T-cell (primary cell): ENCODE data around the gene RMND5A. TPM values are rescaled to one million over a fixed set of nuclear protein-coding genes. Genes with fewer than 3 reads are reported as not detected.

Source experiments
- ATAC-seq, 4 experiments: fragments of 200-7000 bp in 3 of 4; fragments of 150-1000 bp in 1 of 4; cut with Tn5 transposase; replicated peaks in 1 of 4; 1 replicate in 3 of 4; 2 replicates in 1 of 4; pipeline ENCODE4 v1.10.0; 2021; ENCODE audit warnings: moderate library complexity in 3 of 4, mild to moderate bottlenecking in 2 of 4, moderate number of reproducible peaks in 1 of 4
- CTCF ChIA-PET, 2 donors: fragments of 300-600 bp; sonication (Branson Sonifier 250); formaldehyde crosslinking; loops; one replicate each; lab custom pipeline; 2022; ENCODE audit warnings: antibody characterized with exemption in 2 of 2; lab: Charles Lee
- POLR2A ChIA-PET, 2 donors: fragments of 300-600 bp; sonication (Branson Sonifier 250); formaldehyde crosslinking; loops; one replicate each; lab custom pipeline; 2022; ENCODE audit warnings: antibody characterized with exemption in 2 of 2; lab: Charles Lee
- DNase-seq, 35 experiments: peaks; one replicate each; pipeline versions ENCODE4 v3.0.0 to v3.0.0-alpha.2; 2013 to 2023
- H3K27ac ChIP-seq: one replicate; pipeline ENCODE4 v1.5.1; 2013; ENCODE audit warnings: low read length
- H3K27me3 ChIP-seq, 2 experiments: replicated peaks in 1 of 2; 1 replicate in 1 of 2; 2 replicates in 1 of 2; pipeline versions ENCODE4 v1.6.1 to v1.7.0; 2013; ENCODE audit warnings: low read length in 1 of 2, mixed read lengths in 1 of 2; ENCODE audit not compliant: control insufficient read depth in 2 of 2, insufficient read depth in 2 of 2; ENCODE audit errors: extremely low read depth in 1 of 2
- H3K36me3 ChIP-seq, 2 donors: 1 replicate in 1 of 2; 2 replicates in 1 of 2; pipeline versions ENCODE4 v1.6.1 to v1.7.0; 2013; ENCODE audit warnings: low read length in 1 of 2; ENCODE audit not compliant: control insufficient read depth in 2 of 2, insufficient read depth in 1 of 2; ENCODE audit errors: extremely low read depth in 1 of 2
- H3K4me1 ChIP-seq, 2 experiments: 1 replicate in 1 of 2; 2 replicates in 1 of 2; pipeline versions ENCODE4 v1.6.1 to v1.7.0; 2013; ENCODE audit warnings: low read length in 2 of 2, mixed read lengths in 1 of 2; ENCODE audit not compliant: insufficient read depth in 2 of 2, control insufficient read depth in 1 of 2; ENCODE audit errors: extremely low read depth in 1 of 2
- H3K4me3 ChIP-seq, 2 donors: 1 replicate in 1 of 2; 2 replicates in 1 of 2; pipeline versions ENCODE4 v1.5.1 to v1.7.0; 2013; ENCODE audit warnings: mild to moderate bottlenecking in 2 of 2, low read length in 1 of 2, moderate library complexity in 1 of 2; ENCODE audit not compliant: control insufficient read depth in 1 of 2; ENCODE audit errors: extremely low read depth in 1 of 2
- H3K9me3 ChIP-seq: 2 replicates; pipeline ENCODE4 v1.7.0; 2013
- H3K27ac Mint-ChIP-seq, 2 donors: one replicate each; pipeline ENCODE4 v1.8.0; 2020 to 2021; ENCODE audit warnings: mild to moderate bottlenecking in 2 of 2, mixed read lengths in 2 of 2
- H3K27me3 Mint-ChIP-seq, 2 donors: one replicate each; pipeline ENCODE4 v1.8.0; 2021 to 2022; ENCODE audit warnings: mixed read lengths in 2 of 2
- H3K36me3 Mint-ChIP-seq: one replicate; pipeline ENCODE4 v1.8.0; 2021; ENCODE audit warnings: mixed read lengths
- H3K4me1 Mint-ChIP-seq, 3 donors: one replicate each; pipeline ENCODE4 v1.8.0; 2020 to 2022; ENCODE audit warnings: mixed read lengths in 3 of 3, mild to moderate bottlenecking in 1 of 3
- H3K4me3 Mint-ChIP-seq, 3 donors: one replicate each; pipeline ENCODE4 v1.8.0; 2020 to 2022; ENCODE audit warnings: mild to moderate bottlenecking in 3 of 3, mixed read lengths in 3 of 3, moderate library complexity in 3 of 3
- H3K9me3 Mint-ChIP-seq, 3 donors: one replicate each; pipeline ENCODE4 v1.8.0; 2020 to 2022; ENCODE audit warnings: mixed read lengths in 3 of 3
- WGBS: methylation state at CpG from one replicate; pipeline ENCODE4 v1.1.5; 2013; ENCODE audit warnings: missing lambda C conversion rate; ENCODE audit not compliant: insufficient coverage; 5-methylcytosine and 5-hydroxymethylcytosine counted together
- total RNA-seq, 35 experiments: library from RNA in 6 of 35; stranded (reverse) in 6 of 35; fragments of 120-200 nt in 1 of 35; gene quantifications; one replicate each; pipeline versions ENCODE4 v1.2.1 to v1.2.4 and lab custom pipeline; 2013 to 2026

Gene RMND5A
- total RNA-seq, 5 donors from 2014 or later (not counting 1 experiment from before 2014, with no cell fraction given) = 27.0 to 37.3 (median 31.7) TPM

- Mint-ChIP-seq H3K36me3 (peaks cover 11% of the 10 kb centered on the region), H3K4me1 (peaks cover 3 to 8% (median 4%) of the 10 kb centered on the region in 3 donors), H3K4me3 (no peak overlapping the region), H3K9me3 (peaks cover 14 to 17% (median 14%) of the 10 kb centered on the region in 3 donors), H3K27ac (no peak overlapping the region), H3K27me3 (peaks cover 5 to 10% of the 10 kb centered on the region in 2 donors)
- no peak for DNase-seq
- POLR2A ChIA-PET = no interaction called here
- Histone ChIP-seq H3K4me1 (peaks cover 0 to 2% of the 10 kb centered on the region in 2 experiments), H3K4me3 (no peak overlapping the region), H3K27ac (no peak overlapping the region), H3K9me3 (peaks cover 3% of the 10 kb centered on the region), H3K27me3 (no peaks in the 10 kb centered on the region), H3K36me3 (no peaks in the 10 kb centered on the region)
- CTCF ChIA-PET = no interaction called here
- no peak for ATAC-seq
- no CpG with 5 or more reads among the region's 2 CpGs for WGBS
These were observed 80.9 kb downstream of the RMND5A start for GRCh38 chr2:86800856-86801567.

GRCh38 chr2:86806059-86806857 is 86.2 kb downstream of the RMND5A start:
- 83% methylated on average over 5 of the region's 21 CpGs for WGBS
- peaks cover 30 to 39% (median 37%) of the 10 kb centered on the region in 3 donors for H3K4me1 Mint-ChIP-seq
- peaks cover 7 to 39% of the 10 kb centered on the region in 2 experiments for H3K4me1 ChIP-seq
- H3K27ac Mint-ChIP-seq = peak overlapping the region; percentile 86 to 92
- no peak for ATAC-seq
- DNase-seq = no peak
- H3K9me3 Mint-ChIP-seq = no peaks in the 10 kb centered on the region
- H3K4me3 Mint-ChIP-seq = peak overlapping the region; percentile 53 to 93 (median 90)
- no peaks in the 10 kb centered on the region for H3K36me3 Mint-ChIP-seq
- no peak overlapping the region for H3K4me3 ChIP-seq
- CTCF ChIA-PET = interaction anchor here in 1 of 2 donors (1.0 to 1.3 kb wide), 3 partner anchors 15 to 30 kb away, joined by 3 to 4 read pairs (median 3); no protein-coding TSS in a partner anchor
- H3K27me3 Mint-ChIP-seq = peaks cover 14 to 34% of the 10 kb centered on the region in 2 donors
- H3K36me3 ChIP-seq = no peaks in the 10 kb centered on the region
- H3K9me3 ChIP-seq = no peaks in the 10 kb centered on the region
- peaks cover 0 to 33% of the 10 kb centered on the region in 2 experiments for H3K27me3 ChIP-seq
- peak overlapping the region; percentile 56 for H3K27ac ChIP-seq
- POLR2A ChIA-PET = interaction anchor here in 1 of 2 donors (1.3 kb wide), 1 partner anchor 20 kb away, joined by 5 read pairs; no protein-coding TSS in a partner anchor

DNA sequence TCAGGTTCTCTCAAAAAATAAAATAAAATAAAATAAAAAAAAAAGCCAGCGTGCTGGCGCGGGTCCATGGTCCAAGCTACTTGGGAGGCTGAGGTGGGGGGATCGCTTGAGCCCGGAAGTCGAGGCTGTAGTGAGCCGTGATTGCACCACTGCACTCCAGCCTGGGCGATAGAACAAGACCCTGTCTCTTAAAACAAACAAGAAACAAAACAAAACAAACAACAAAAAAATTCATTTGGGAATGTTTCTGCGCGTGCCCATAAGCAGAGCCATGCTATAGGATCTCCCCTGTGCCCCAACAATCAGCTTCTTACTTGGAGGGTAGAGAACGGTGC is 87.0 kb downstream of the RMND5A start:
- Histone ChIP-seq H3K4me3 (peak overlapping the region; percentile 49 to 76), H3K9me3 (no peaks in the 10 kb centered on the region), H3K4me1 (peaks cover 9 to 39% of the 10 kb centered on the region in 2 experiments), H3K27ac (peak overlapping the region; percentile 56), H3K27me3 (peaks cover 0 to 33% of the 10 kb centered on the region in 2 experiments), H3K36me3 (no peaks in the 10 kb centered on the region)
- Mint-ChIP-seq H3K4me3 (peak overlapping the region; percentile 86 to 93 (median 90)), H3K9me3 (no peaks in the 10 kb centered on the region), H3K27ac (peak overlapping the region; percentile 89 to 93), H3K36me3 (no peaks in the 10 kb centered on the region), H3K27me3 (peaks cover 14 to 42% of the 10 kb centered on the region in 2 donors), H3K4me1 (peaks cover 32 to 44% (median 44%) of the 10 kb centered on the region in 3 donors)
- POLR2A ChIA-PET = interaction anchor here in 1 of 2 donors (0.6 to 1.3 kb wide), 3 partner anchors 15 to 22 kb away, joined by 4 to 5 read pairs (median 4); no protein-coding TSS in a partner anchor
- CTCF ChIA-PET = interaction anchor here in 1 of 2 donors (0.5 to 1.4 kb wide), 7 partner anchors 13 to 1775 kb away, joined by 3 to 4 read pairs (median 3); no protein-coding TSS in a partner anchor
- ATAC-seq (no peak), DNase-seq (no peak)
- no CpG with 5 or more reads among the region's 11 CpGs for WGBS

GRCh38 chr2:86807468-86808275 is 87.6 kb downstream of the RMND5A start:
- 2% methylated on average over 46 of the region's 51 CpGs for WGBS
- peaks cover 11 to 39% of the 10 kb centered on the region in 2 experiments for H3K4me1 ChIP-seq
- Mint-ChIP-seq H3K9me3 (no peaks in the 10 kb centered on the region), H3K4me3 (peak overlapping the region; percentile 86 to 93 (median 90)), H3K27me3 (peaks cover 14 to 48% of the 10 kb centered on the region in 2 donors), H3K27ac (peak overlapping the region; percentile 89 to 93), H3K36me3 (no peaks in the 10 kb centered on the region), H3K4me1 (peaks cover 35 to 49% (median 45%) of the 10 kb centered on the region in 3 donors)
- ChIA-PET POLR2A (interaction anchor here (0.6 to 1.3 kb wide), 7 partner anchors 15 to 954 kb away, joined by 4 to 9 read pairs (median 4); no protein-coding TSS in a partner anchor), CTCF (interaction anchor here (0.5 to 1.8 kb wide), 14 partner anchors 10 to 1776 kb away, joined by 3 to 7 read pairs (median 4); no protein-coding TSS in a partner anchor)
- DNase-seq = peak in 18 of 35 experiments; percentile 24 to 79 (median 46)
- H3K27me3 ChIP-seq = peaks cover 0 to 33% of the 10 kb centered on the region in 2 experiments
- H3K36me3 ChIP-seq = no peaks in the 10 kb centered on the region
- ATAC-seq = peak; percentile 46 to 56 (median 48)
- peak overlapping the region; percentile 56 for H3K27ac ChIP-seq
- H3K4me3 ChIP-seq = peak overlapping the region; percentile 49 to 76
- no peaks in the 10 kb centered on the region for H3K9me3 ChIP-seq

- peak overlapping the region; percentile 56 for H3K27ac ChIP-seq
- peaks cover 0 to under 1% of the 10 kb centered on the region in 2 donors for H3K36me3 ChIP-seq
- H3K27ac Mint-ChIP-seq = peak overlapping the region; percentile 50 to 93
- no peaks in the 10 kb centered on the region for H3K9me3 Mint-ChIP-seq
- peak overlapping the region; percentile 86 to 93 (median 90) for H3K4me3 Mint-ChIP-seq
- H3K9me3 ChIP-seq = no peaks in the 10 kb centered on the region
- peaks cover 35 to 56% (median 51%) of the 10 kb centered on the region in 3 donors for H3K4me1 Mint-ChIP-seq
- H3K4me3 ChIP-seq = peak overlapping the region; percentile 49 to 76
- peak; percentile 79 to 95 (median 88) for DNase-seq
- ChIA-PET CTCF (interaction anchor here (0.5 to 1.8 kb wide), 9 partner anchors 11 to 596 kb away, joined by 3 to 7 read pairs (median 6); no protein-coding TSS in a partner anchor), POLR2A (interaction anchor here in 1 of 2 donors (0.6 to 1.0 kb wide), 4 partner anchors 21 to 955 kb away, joined by 4 to 9 read pairs (median 6); no protein-coding TSS in a partner anchor)
- H3K27me3 Mint-ChIP-seq = peaks cover 15 to 51% of the 10 kb centered on the region in 2 donors
- ATAC-seq = peak; percentile 79 to 83 (median 82)
- H3K27me3 ChIP-seq = peaks cover 0 to 33% of the 10 kb centered on the region in 2 experiments
- H3K4me1 ChIP-seq = peaks cover 11 to 39% of the 10 kb centered on the region in 2 experiments
- WGBS = 9% methylated on average over 12 of the region's 36 CpGs
- no peaks in the 10 kb centered on the region for H3K36me3 Mint-ChIP-seq
These were observed 88.4 kb downstream of the RMND5A start for GRCh38 chr2:86808315-86809161.
